Amygdala (tissue), 56 donors: ENCODE data around the gene ZSCAN5B.
"Not testable (repeated sequence)": the region's sequence is repeated elsewhere in the genome, so short reads cannot be mapped to it uniquely, and the experiment has no call there.

Experiments used
- DNase-seq, 56 donors: peaks; one replicate each; lab custom pipeline; 2025; lab: John Stamatoyannopoulos, UW

ZSCAN5B gene

GRCh38 chr19:56197646-56198045 is at the start of gene ZSCAN5B:
ZSCAN5B (minus strand) TSS chr19:56197783; CDS start chr19:56193052, 4,731 bp downstream.
- DNase-seq = not testable (repeated sequence)

- not testable (repeated sequence) for DNase-seq
Measured at GRCh38 chr19:56245764-56246163, 48.2 kb upstream of the ZSCAN5B start.

- DNase-seq = no peak
Measured at GRCh38 chr19:56245121-56245740, 47.6 kb upstream of the ZSCAN5B start.

GRCh38 chr19:56223481-56223880 is 25.9 kb upstream of the ZSCAN5B start:
- no peak for DNase-seq

- no peak for DNase-seq
Measured at GRCh38 chr19:56222901-56223300, 25.3 kb upstream of the ZSCAN5B start.

GRCh38 chr19:56221851-56222250 is 24.3 kb upstream of the ZSCAN5B start:
- no peak for DNase-seq

GRCh38 chr19:56221442-56221841 is 23.9 kb upstream of the ZSCAN5B start:
- not testable (repeated sequence) for DNase-seq

- peak in 1 of 56 donors; percentile 2 for DNase-seq
Measured at GRCh38 chr19:56218961-56219360, 21.4 kb upstream of the ZSCAN5B start.

GRCh38 chr19:56217039-56217949 is 19.7 kb upstream of the ZSCAN5B start:
- DNase-seq = peak in 9 of 56 donors; percentile 1 to 13 (median 3)

GRCh38 chr19:56211718-56212117 is 14.1 kb upstream of the ZSCAN5B start:
- DNase-seq = no peak

- DNase-seq = not testable (repeated sequence)
Measured at GRCh38 chr19:56210036-56210435, 12.5 kb upstream of the ZSCAN5B start.

- no peak for DNase-seq
Measured at GRCh38 chr19:56209091-56209490, 11.5 kb upstream of the ZSCAN5B start.

- DNase-seq = not testable (repeated sequence)
Measured at GRCh38 chr19:56207581-56207980, 10.0 kb upstream of the ZSCAN5B start.

- no peak for DNase-seq
Measured at GRCh38 chr19:56201973-56202372, 4.4 kb upstream of the ZSCAN5B start, which contains the start of gene ZSCAN5C. ZSCAN5C (plus strand) TSS chr19:56202273; CDS start chr19:56205914, 3,641 bp downstream.

- DNase-seq = no peak
Measured at GRCh38 chr19:56199687-56200086, 2.1 kb upstream of the ZSCAN5B start.

GRCh38 chr19:56193981-56194640 is 3.5 kb downstream of the ZSCAN5B start:
- no peak for DNase-seq

- DNase-seq = no peak
Measured at GRCh38 chr19:56191711-56192110, 5.9 kb downstream of the ZSCAN5B start.

GRCh38 chr19:56191115-56191514 is 6.5 kb downstream of the ZSCAN5B start:
- DNase-seq = no peak

GRCh38 chr19:56189785-56190184 is 7.8 kb downstream of the ZSCAN5B start:
- DNase-seq = no peak

- DNase-seq = no peak
Measured at GRCh38 chr19:56177564-56178243, 19.9 kb downstream of the ZSCAN5B start.
